Measurements from ENCODE around the gene LUC7L3. TPM values are rescaled to one million over a fixed set of nuclear protein-coding genes. Genes with fewer than 3 reads are reported as not detected.
A peak's percentile ranks its signal among the peaks of the same experiment; 100 is the strongest.

The LUC7L3 gene
- total and polyA plus RNA-seq, 10 of the 15 experiments (the other 5 are each of a cell fraction or from before 2014, with no cell fraction given), result 51.3 to 176 (median 149) TPM

- no peaks in the 10 kb centered on the region for H3K27me3 ChIP-seq (replicated peaks in 1 of 2; ENCODE audit: control insufficient read depth in 2 of 2, insufficient read depth in 2 of 2, low read length in 1 of 2)
- in situ Hi-C loops (cut with MboI) (no loop called here), intact Hi-C loops (cut with micrococcal nuclease; ENCODE audit: unreplicated experiment) (no loop called here)
- peak; percentile 18 for TF ChIP-seq USF1 (IDR thresholded peaks at IDR 0.05; ENCODE audit: borderline replicate concordance, extremely low read length, insufficient read depth, low read depth, low read length)
- no peak for TF ChIP-seq ATF3 (IDR thresholded peaks at IDR 0.05; ENCODE audit: borderline replicate concordance, extremely low read depth, low read depth, low read length)
- H3K9ac ChIP-seq (ENCODE audit: control insufficient read depth, insufficient read depth, low read length), result no peak overlapping the region
- no peak overlapping the region for H3K4me2 ChIP-seq (ENCODE audit: control insufficient read depth, insufficient read depth)
- SMC1A ChIA-PET (ENCODE audit: uncharacterized antibody, unreplicated experiment), result no interaction called here
- H4K20me1 ChIP-seq (ENCODE audit: control insufficient read depth, insufficient read depth), result no peaks in the 10 kb centered on the region
- H3K79me2 ChIP-seq (ENCODE audit: control insufficient read depth, insufficient read depth, low read length), result no peaks in the 10 kb centered on the region
- no peak for FAIRE-seq
- no peak overlapping the region for H2AFZ ChIP-seq (ENCODE audit: control insufficient read depth, low read depth, low read length)
- H3K36me3 ChIP-seq (ENCODE audit: control insufficient read depth in 2 of 2, insufficient read depth in 2 of 2, low read length in 1 of 2), result no peaks in the 10 kb centered on the region
- peaks cover 24% of the 10 kb centered on the region for H3K4me1 ChIP-seq (ENCODE audit: control insufficient read depth, insufficient read depth, low read length)
- WGBS (ENCODE audit: insufficient coverage, insufficient replicate concordance, low lambda C conversion rate, missing lambda C conversion rate), result 48% methylated on average over 7 of the region's 7 CpGs
- H3K9me3 ChIP-seq (replicated peaks; ENCODE audit: control insufficient read depth, insufficient read depth, low read length), result no peaks in the 10 kb centered on the region
- CTCF ChIA-PET, result interaction anchor here (2.8 kb wide), 1 partner anchor 15 kb away, joined by 8 read pairs; no protein-coding TSS in a partner anchor
- H3K4me3 ChIP-seq, result no peak overlapping the region
- no peak overlapping the region for H3K27ac ChIP-seq (ENCODE audit: control insufficient read depth, insufficient read depth)
- POLR2A ChIA-PET, result interaction anchor here (0.6 kb wide), 3 partner anchors 17 to 119 kb away, joined by 3 to 4 read pairs (median 3); no protein-coding TSS in a partner anchor
- no TSS peak for BruUV-seq (replicated peaks)
- ATAC-seq, result no peak
- DNase-seq (ENCODE audit: low read depth, low spot score), result no peak
- RAD21 ChIA-PET (ENCODE audit: unreplicated experiment), result no interaction called here
Measured at GRCh38 chr17:50768346-50768761, 49.0 kb downstream of the LUC7L3 start.

DNA sequence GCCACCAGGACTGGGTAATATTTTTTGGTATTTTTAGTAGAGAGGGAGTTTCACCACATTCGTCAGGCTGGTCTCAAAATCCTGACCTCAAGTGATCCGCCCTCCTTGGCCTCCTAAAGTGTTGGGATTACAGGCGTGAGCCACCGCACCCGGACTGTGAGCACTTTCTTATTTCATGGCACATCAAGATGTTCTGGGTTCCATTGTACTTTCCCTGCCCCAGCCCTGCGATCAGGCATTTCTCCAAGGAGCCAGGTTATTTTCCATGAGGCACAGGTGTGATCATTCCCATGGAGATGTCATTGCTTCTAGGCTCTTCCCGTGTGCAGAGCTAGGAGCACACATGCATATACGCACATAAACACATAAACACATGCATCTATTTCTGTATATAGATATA is 50.5 kb downstream of the LUC7L3 start:
- ChIA-PET SMC1A (ENCODE audit: uncharacterized antibody, unreplicated experiment) (no interaction called here), RAD21 (ENCODE audit: unreplicated experiment) (no interaction called here), CTCF (no interaction called here), POLR2A (no interaction called here)
- H4K20me1 ChIP-seq (ENCODE audit: control insufficient read depth, insufficient read depth), result no peaks in the 10 kb centered on the region
- H3K27me3 ChIP-seq (replicated peaks in 1 of 2; ENCODE audit: control insufficient read depth in 2 of 2, insufficient read depth in 2 of 2, low read length in 1 of 2), result no peaks in the 10 kb centered on the region
- no peaks in the 10 kb centered on the region for H3K36me3 ChIP-seq (ENCODE audit: control insufficient read depth in 2 of 2, insufficient read depth in 2 of 2, low read length in 1 of 2)
- WGBS (ENCODE audit: insufficient coverage, insufficient replicate concordance, low lambda C conversion rate, missing lambda C conversion rate), result 80% methylated on average over 8 of the region's 8 CpGs
- no peak overlapping the region for H3K4me2 ChIP-seq (ENCODE audit: control insufficient read depth, insufficient read depth)
- BruUV-seq (replicated peaks), result no TSS peak
- no peak overlapping the region for H3K27ac ChIP-seq (ENCODE audit: control insufficient read depth, insufficient read depth)
- H2AFZ ChIP-seq (ENCODE audit: control insufficient read depth, low read depth, low read length), result no peak overlapping the region
- in situ Hi-C loops (cut with MboI) (no loop called here), intact Hi-C loops (cut with micrococcal nuclease; ENCODE audit: unreplicated experiment) (no loop called here)
- H3K4me3 ChIP-seq, result no peak overlapping the region
- no peak overlapping the region for H3K9ac ChIP-seq (ENCODE audit: control insufficient read depth, insufficient read depth, low read length)
- H3K79me2 ChIP-seq (ENCODE audit: control insufficient read depth, insufficient read depth, low read length), result no peaks in the 10 kb centered on the region
- FAIRE-seq (no peak), DNase-seq (ENCODE audit: low read depth, low spot score) (no peak), ATAC-seq (no peak)
- no peaks in the 10 kb centered on the region for H3K9me3 ChIP-seq (replicated peaks; ENCODE audit: control insufficient read depth, insufficient read depth, low read length)
- peaks cover 17% of the 10 kb centered on the region for H3K4me1 ChIP-seq (ENCODE audit: control insufficient read depth, insufficient read depth, low read length)
- no peak for TF ChIP-seq NFIC (IDR thresholded peaks at IDR 0.05; ENCODE audit: low read depth, low read length)
- no peak for TF ChIP-seq BCL3 (IDR thresholded peaks at IDR 0.05; ENCODE audit: borderline replicate concordance, insufficient read depth, low read depth, low read length, poor library complexity, severe bottlenecking)
- TF ChIP-seq BACH1 (IDR thresholded peaks at IDR 0.05; ENCODE audit: borderline replicate concordance), result no peak
- TF ChIP-seq CBX3 (IDR thresholded peaks at IDR 0.05; ENCODE audit: borderline replicate concordance, low read depth), result no peak
- TF ChIP-seq PKNOX1 (IDR thresholded peaks at IDR 0.05), result no peak
- TF ChIP-seq, protein P1, sequence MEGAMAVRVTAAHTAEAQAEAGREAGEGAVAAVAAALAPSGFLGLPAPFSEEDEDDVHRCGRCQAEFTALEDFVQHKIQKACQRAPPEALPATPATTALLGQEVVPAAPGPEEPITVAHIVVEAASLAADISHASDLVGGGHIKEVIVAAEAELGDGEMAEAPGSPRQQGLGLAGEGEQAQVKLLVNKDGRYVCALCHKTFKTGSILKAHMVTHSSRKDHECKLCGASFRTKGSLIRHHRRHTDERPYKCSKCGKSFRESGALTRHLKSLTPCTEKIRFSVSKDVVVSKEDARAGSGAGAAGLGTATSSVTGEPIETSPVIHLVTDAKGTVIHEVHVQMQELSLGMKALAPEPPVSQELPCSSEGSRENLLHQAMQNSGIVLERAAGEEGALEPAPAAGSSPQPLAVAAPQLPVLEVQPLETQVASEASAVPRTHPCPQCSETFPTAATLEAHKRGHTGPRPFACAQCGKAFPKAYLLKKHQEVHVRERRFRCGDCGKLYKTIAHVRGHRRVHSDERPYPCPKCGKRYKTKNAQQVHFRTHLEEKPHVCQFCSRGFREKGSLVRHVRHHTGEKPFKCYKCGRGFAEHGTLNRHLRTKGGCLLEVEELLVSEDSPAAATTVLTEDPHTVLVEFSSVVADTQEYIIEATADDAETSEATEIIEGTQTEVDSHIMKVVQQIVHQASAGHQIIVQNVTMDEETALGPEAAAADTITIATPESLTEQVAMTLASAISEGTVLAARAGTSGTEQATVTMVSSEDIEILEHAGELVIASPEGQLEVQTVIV (IDR thresholded peaks at IDR 0.05; ENCODE audit: borderline replicate concordance, partially characterized antibody), result no peak
- TF ChIP-seq PAX8 (IDR thresholded peaks at IDR 0.05), result no peak
- TF ChIP-seq RCOR1 (conservative IDR thresholded peaks at IDR 0.05; ENCODE audit: low read depth, low read length), result no peak
- TF ChIP-seq ESRRA (IDR thresholded peaks at IDR 0.05; ENCODE audit: low read length), result no peak

All from GM12878 (cell line).